GM18499 (cell line): ENCODE results near the gene KRT77.
"Not testable (repeated sequence)": the region's sequence is repeated elsewhere in the genome, so short reads cannot be mapped to it uniquely, and the experiment has no call there.

Source experiments
- ATAC-seq: cut with Tn5 transposase; IDR thresholded peaks from one replicate; pipeline ENCODE4 v1.9.1; 2021; ENCODE audit warnings: moderate number of reproducible peaks; ENCODE audit not compliant: insufficient read depth, unreplicated experiment

The KRT77 gene

DNA sequence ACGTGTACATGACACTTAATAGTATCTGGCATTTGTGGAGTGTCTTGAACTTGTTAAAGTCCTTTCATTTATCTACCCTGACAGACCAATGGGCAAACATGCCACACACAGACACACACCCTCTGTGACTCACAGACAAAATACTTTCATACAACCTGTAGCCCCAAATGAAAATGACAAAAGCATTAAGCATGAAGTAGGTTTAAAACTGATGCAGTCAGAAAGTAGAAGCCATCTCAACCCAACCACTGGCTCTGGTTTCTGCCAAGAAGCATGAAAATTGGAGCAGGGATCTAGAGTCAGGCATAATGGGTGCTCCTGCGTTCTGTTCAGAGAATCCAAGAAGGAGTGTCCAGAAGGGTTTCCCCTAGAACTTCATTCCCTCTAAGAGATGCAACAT lies 23.1 kb upstream of the KRT77 start:
- ATAC-seq, result no peak

- ATAC-seq, result no peak
Observed at GRCh38 chr12:52724384-52724783, 21.1 kb upstream of the KRT77 start.

DNA sequence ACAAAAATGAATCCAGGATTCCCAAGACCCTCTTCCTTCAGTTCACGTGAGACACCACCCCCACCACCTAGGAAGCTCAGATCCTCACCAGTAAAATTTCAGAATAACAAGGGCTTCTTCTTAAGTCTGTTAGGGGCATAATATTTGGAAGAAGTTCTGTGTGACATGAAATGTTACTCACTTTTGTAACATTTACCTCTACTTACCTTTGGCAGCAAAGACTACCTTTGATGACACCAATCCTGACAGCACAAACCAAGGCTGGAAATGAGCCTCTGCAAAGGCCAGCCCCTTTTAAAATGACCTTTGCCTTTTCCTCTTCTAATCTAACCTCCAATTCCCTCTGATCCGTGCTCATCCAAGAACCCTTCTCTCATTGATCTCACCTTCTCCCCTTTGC lies 19.4 kb upstream of the KRT77 start:
- ATAC-seq, result no peak

GRCh38 chr12:52721838-52722470 lies 18.6 kb upstream of the KRT77 start:
- ATAC-seq, result no peak

GRCh38 chr12:52720365-52720886 lies 17.1 kb upstream of the KRT77 start:
- ATAC-seq, result no peak

DNA sequence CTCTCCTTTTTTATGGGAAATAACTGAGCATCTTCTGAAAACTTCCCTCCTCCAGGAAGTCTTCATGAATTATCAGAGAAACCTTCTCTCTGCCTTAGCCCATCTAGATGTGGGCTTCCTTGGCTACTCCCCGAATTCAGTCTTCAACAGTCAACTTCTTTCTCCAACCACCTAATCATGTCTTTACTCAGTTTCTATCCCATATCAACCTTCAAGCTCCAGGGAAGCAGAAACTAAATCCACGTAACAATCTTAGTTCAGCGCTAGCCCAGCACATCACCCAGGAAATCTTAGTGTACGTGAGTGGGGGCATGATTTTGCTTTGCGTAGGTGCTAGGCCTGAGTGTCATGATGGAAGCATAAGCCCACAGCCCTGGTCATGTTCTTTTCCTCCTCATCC lies 12.7 kb upstream of the KRT77 start:
- ATAC-seq, result no peak

GRCh38 chr12:52715416-52715815 lies 12.1 kb upstream of the KRT77 start:
- no peak for ATAC-seq

- no peak for ATAC-seq
Observed at GRCh38 chr12:52714887-52715281, 11.6 kb upstream of the KRT77 start.

GRCh38 chr12:52713960-52714886 lies 10.9 kb upstream of the KRT77 start:
- no peak for ATAC-seq

DNA sequence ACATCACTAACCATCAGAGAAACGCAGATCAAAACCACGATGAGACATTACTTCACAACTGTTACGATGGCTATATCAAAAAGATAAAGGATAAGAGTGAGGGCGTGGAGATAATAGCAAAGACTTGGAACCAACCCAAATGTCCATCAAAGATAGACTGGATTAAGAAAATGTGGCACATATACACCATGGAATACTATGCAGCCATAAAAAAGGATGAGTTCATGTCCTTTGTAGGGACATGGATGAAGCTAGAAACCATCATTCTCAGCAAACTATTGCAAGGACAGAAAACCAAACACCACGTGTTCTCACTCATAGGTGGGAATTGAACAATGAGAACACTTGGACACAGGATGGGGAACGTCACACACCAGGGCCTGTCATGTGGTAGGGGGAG lies 8.8 kb upstream of the KRT77 start:
- ATAC-seq, result not testable (repeated sequence)

DNA sequence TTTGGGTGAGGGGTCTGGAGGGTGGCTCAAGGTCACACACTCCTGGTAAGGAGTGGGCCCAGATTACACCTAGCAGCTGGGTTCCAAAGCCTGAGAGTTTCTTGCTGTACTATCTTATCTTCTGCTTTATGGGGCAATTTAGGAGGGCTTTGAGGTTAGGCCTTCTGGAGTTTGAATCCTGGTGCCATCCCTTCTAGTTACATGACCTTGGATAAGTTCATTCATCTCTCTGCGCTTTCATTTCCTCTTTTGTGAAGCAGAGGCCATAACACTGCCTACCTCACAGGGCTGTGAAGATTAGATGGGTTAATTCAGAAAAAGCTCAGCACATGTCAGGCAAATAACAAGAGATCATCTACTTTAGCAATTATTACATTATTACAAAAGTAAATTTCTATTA lies 7.4 kb upstream of the KRT77 start:
- ATAC-seq, result no peak

DNA sequence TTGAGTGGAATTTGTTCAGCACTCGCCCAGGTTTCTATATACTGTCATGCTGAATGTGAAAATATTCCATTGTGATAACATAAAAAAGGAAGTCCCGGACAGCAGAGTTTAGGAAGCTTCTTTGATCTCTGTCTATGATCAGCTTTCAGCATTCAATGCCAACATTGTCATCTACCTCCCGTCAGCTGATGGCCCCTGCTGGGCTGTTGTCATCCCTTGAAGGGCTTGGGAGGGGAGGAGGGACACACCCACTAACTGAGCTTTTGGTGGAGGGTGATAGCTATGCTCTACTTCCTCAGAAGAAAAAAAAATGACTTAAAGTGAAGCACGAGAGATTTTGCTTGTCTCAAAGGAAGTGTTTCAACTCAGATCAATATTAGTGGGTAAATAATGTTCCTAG lies 4.7 kb upstream of the KRT77 start:
- ATAC-seq, result no peak

- ATAC-seq, result no peak
Observed at GRCh38 chr12:52704464-52704863, 1.1 kb upstream of the KRT77 start.

- ATAC-seq, result no peak
Observed at GRCh38 chr12:52703878-52704277, 554 bp upstream of the KRT77 start.

DNA sequence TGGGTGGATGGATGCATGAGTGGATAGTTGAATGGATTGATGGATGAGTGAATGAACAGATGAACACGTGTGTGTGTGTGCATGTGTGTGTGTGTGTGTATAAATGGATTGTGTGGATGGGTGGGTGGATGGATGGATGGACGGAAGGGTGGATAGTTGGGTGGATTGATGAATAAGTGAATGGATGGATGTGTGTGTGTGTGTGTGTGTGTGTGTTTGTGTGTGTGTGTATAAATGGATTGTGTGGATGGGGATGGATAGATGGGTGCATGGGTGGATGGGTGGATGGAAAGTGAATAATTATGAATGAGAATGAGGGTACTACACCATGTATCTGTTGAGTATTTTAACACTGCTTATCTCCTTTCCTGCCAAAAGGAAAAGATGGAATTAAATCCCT lies 986 bp downstream of the KRT77 start:
- no peak for ATAC-seq

GRCh38 chr12:52701281-52701680 lies 2.0 kb downstream of the KRT77 start:
- ATAC-seq, result no peak

- no peak for ATAC-seq
Observed at GRCh38 chr12:52699960-52700359, 3.4 kb downstream of the KRT77 start.

- ATAC-seq, result no peak
Observed at GRCh38 chr12:52699373-52699772, 4.0 kb downstream of the KRT77 start.

- no peak for ATAC-seq
Observed at GRCh38 chr12:52698651-52699340, 4.5 kb downstream of the KRT77 start.

DNA sequence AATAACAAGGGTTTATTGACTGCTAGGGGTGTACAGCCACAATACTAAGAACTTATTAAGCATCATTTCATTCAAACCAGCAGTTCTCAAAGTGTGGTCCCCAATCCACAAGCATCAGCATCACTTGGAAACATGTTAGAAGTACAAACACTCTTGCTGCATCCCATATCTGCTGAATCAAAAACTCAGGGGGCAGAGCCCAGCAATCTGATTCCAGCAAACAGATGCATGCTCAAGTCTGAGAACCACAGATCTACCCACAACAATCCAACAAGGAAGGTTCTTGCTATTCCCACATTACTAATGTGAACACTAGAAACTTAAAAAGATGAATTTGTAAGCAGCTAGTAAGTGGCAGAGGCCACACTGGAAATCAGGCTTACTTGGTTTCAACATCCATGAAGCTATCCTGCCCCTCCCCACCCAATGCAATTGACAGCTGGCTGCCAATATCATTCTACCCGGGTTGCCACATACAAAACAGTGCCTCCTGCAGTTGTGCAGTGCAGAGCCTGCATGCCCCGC lies 6.2 kb downstream of the KRT77 start:
- no peak for ATAC-seq

DNA sequence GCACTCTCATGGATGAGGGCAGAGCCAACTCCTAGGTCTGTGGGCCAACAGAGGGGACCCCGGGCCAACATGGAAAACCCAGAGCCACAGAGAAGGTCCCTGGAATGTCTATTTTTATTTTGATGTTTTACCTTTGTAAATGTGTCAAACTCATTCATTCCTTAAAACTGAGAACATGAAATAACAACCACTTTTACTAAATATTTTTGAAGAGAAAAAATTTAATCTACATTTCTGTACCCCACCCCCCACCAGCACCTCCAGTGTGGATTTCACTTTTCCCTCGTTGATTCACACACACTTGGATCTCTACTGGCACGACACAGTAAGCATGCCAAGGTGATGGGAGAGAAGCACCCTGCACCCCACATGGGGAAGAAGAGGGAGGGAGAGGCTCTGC lies 6.7 kb downstream of the KRT77 start:
- ATAC-seq, result no peak
